ENCODE results near the gene EXOC6B. TPM values are rescaled to one million over a fixed set of nuclear protein-coding genes. Genes with fewer than 3 reads are reported as not detected.

The EXOC6B gene
- total and polyA plus RNA-seq, 9 of the 15 experiments (the other 6 are each of a cell fraction or from before 2014, with no cell fraction given) = 0.28 to 4.2 (median 2.0) TPM

GRCh38 chr2:72326759-72327158 is 499.1 kb downstream of the EXOC6B start:
- Histone ChIP-seq H3K9me1 (ENCODE audit: control insufficient read depth, insufficient read depth, low read length) (no peaks in the 10 kb centered on the region), H3K79me2 (ENCODE audit: control insufficient read depth, insufficient read depth, low read length) (no peaks in the 10 kb centered on the region), H3K27me3 (ENCODE audit: control insufficient read depth in 2 of 2, insufficient read depth in 2 of 2, low read length in 2 of 2) (no peaks in the 10 kb centered on the region), H3K4me3 (no peak overlapping the region), H3K36me3 (ENCODE audit: control insufficient read depth, insufficient read depth, low read length) (no peaks in the 10 kb centered on the region), H3K4me2 (ENCODE audit: insufficient read depth, low read length) (no peak overlapping the region), H3K9ac (ENCODE audit: insufficient read depth in 1 of 2, low read depth in 2 of 2, low read length in 2 of 2) (no peak overlapping the region), H3K27ac (ENCODE audit: extremely low read depth, low read depth, low read length) (no peak overlapping the region), H2AFZ (ENCODE audit: low read depth, low read length) (no peak overlapping the region), H3K9me3 (replicated peaks; ENCODE audit: control insufficient read depth, insufficient read depth, low read depth, low read length) (no peaks in the 10 kb centered on the region), H4K20me1 (replicated peaks; ENCODE audit: control insufficient read depth, insufficient read depth, low read length) (no peaks in the 10 kb centered on the region), H3K4me1 (replicated peaks in 1 of 2; ENCODE audit: control insufficient read depth in 2 of 2, insufficient read depth in 2 of 2, low read length in 2 of 2) (no peaks in the 10 kb centered on the region)
- FAIRE-seq (no peak), DNase-seq (ENCODE audit: extremely low read depth in 1 of 4, low spot score in 3 of 4) (peak in 1 of 4 experiments; percentile 3), ATAC-seq (no peak)
- CTCF ChIA-PET (ENCODE audit: low intra/inter-chr PET ratio) = no interaction called here
- intact Hi-C loops (cut with micrococcal nuclease) = loop anchor here (5.0 kb wide), 1 partner anchor 251 kb away; no protein-coding TSS in a partner anchor
- WGBS (ENCODE audit: insufficient coverage, low coverage, missing lambda C conversion rate) = 7% methylated on average over 3 of the region's 3 CpGs
- BruUV-seq (replicated peaks) = no TSS peak
- no peak for TF ChIP-seq POLR2A (conservative IDR thresholded peaks at IDR 0.05)
- TF ChIP-seq ZBTB40 (IDR thresholded peaks at IDR 0.05) = peak; percentile 57
- TF ChIP-seq ZBTB40 (CRISPR knock-in tag; IDR thresholded peaks at IDR 0.05) = no peak
- no peak for TF ChIP-seq PBX2 (CRISPR knock-in tag; IDR thresholded peaks at IDR 0.05; ENCODE audit: low read depth)
- TF ChIP-seq PBX2 (tag; conservative IDR thresholded peaks at IDR 0.05; ENCODE audit: low read depth) = peak; percentile 40; the same call in 1 of the 2 replicates
- in situ Hi-C loops (cut with MboI) = no loop called here
- POLR2A ChIA-PET = no interaction called here

Data from K562 (cell line).